22Rv1 (cell line): ENCODE results near the gene BICC1.

ENCODE experiments used
- ZFX ChIP-seq: fragments of 450-650 bp; IDR thresholded peaks from 2 replicates; pipeline ENCODE4 v1.6.1; 2017; ENCODE audit warnings: antibody characterized with exemption, borderline replicate concordance
- TF ChIP-seq, protein P1 (sequence below): fragments of 450-650 bp; IDR thresholded peaks from 2 replicates; pipeline ENCODE4 v1.5.1; 2017; ENCODE audit warnings: mild to moderate bottlenecking

DNA sequence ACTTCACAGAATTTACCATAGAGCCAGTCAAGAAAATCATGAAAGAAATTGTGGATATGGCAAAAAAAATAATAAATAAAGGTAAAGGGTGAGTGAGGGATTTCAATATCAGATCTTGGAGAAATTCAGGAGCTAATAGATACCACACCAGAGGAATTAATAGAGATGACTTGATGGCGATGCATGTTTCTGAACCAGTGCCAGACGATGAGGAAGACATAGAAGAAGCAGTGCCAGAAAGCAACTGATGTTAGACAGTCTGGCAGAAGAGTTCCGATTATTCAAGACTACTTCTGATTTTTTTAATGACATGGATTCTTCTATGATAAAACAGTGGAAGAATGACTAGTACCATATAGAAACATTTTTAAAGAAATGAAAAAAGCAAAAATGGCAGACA is 314.7 kb downstream of the BICC1 start:
- TF ChIP-seq, protein P1, sequence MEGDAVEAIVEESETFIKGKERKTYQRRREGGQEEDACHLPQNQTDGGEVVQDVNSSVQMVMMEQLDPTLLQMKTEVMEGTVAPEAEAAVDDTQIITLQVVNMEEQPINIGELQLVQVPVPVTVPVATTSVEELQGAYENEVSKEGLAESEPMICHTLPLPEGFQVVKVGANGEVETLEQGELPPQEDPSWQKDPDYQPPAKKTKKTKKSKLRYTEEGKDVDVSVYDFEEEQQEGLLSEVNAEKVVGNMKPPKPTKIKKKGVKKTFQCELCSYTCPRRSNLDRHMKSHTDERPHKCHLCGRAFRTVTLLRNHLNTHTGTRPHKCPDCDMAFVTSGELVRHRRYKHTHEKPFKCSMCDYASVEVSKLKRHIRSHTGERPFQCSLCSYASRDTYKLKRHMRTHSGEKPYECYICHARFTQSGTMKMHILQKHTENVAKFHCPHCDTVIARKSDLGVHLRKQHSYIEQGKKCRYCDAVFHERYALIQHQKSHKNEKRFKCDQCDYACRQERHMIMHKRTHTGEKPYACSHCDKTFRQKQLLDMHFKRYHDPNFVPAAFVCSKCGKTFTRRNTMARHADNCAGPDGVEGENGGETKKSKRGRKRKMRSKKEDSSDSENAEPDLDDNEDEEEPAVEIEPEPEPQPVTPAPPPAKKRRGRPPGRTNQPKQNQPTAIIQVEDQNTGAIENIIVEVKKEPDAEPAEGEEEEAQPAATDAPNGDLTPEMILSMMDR: no peak
- TF ChIP-seq ZFX: no peak
